HAP-1 (cell line): Measurements from ENCODE around the gene MAK.
A peak's percentile ranks its signal among the peaks of the same experiment; 100 is the strongest.
"Not testable (repeated sequence)": the region's sequence is repeated elsewhere in the genome, so short reads cannot be mapped to it uniquely, and the experiment has no call there.

Experiments
- DNase-seq, 2 experiments: peaks; one replicate each; pipeline ENCODE4 v3.0.0-alpha.2; 2016 to 2020; ENCODE audit warnings: low spot score in 2 of 2
- H3K27me3 ChIP-seq: fragments of 250-450 bp; sonication (Bioruptor Pico); 2 replicates; pipeline ENCODE4 v1.5.1; 2020; ENCODE audit warnings: low read depth, mild to moderate bottlenecking, moderate library complexity
- H3K36me3 ChIP-seq: fragments of 250-450 bp; sonication (Bioruptor Pico); replicated peaks from 2 replicates; pipeline ENCODE4 v1.5.1; 2020; ENCODE audit warnings: mild to moderate bottlenecking
- H3K4me1 ChIP-seq: fragments of 250-450 bp; sonication (Bioruptor Pico); 2 replicates; pipeline ENCODE4 v1.5.1; 2020; ENCODE audit warnings: mild to moderate bottlenecking
- H3K4me3 ChIP-seq: fragments of 250-450 bp; sonication (Bioruptor Pico); 2 replicates; pipeline ENCODE4 v1.5.1; 2020; ENCODE audit warnings: mild to moderate bottlenecking, moderate library complexity
- H3K9me3 ChIP-seq: fragments of 250-450 bp; sonication (Bioruptor Pico); 2 replicates; pipeline ENCODE4 v1.5.1; 2020; ENCODE audit warnings: mild to moderate bottlenecking, moderate library complexity
- in situ Hi-C: fragments of 300-500 bp; cut with MboI; formaldehyde crosslinking; loops from 3 replicates; pipeline ENCODE4 v1.14.3; 2020; ENCODE audit warnings: low sequenced_read_pairs, inconsistent platforms, mixed read lengths

Gene MAK

GRCh38 chr6:10722820-10723566, 115.3 kb downstream of the MAK start, which contains the start of gene TMEM14C:
TSS of gene TMEM14C (plus strand) at chr6:10723070. CDS start at chr6:10724614, 1,544 bp downstream.
- Histone ChIP-seq H3K9me3 (peaks cover 14% of the 10 kb centered on the region), H3K4me3 (peak within 1 kb of the TSS; percentile 48), H3K27me3 (no peaks in the 10 kb centered on the region), H3K36me3 (peaks cover 10% of the 10 kb centered on the region), H3K4me1 (peaks cover 21% of the 10 kb centered on the region)
- DNase-seq = peak; percentile 97 to 99
- in situ Hi-C loops = no loop called here

GRCh38 chr6:10722570-10722819, 115.8 kb downstream of the MAK start:
- Histone ChIP-seq H3K36me3 (peaks cover 8% of the 10 kb centered on the region), H3K9me3 (peaks cover 14% of the 10 kb centered on the region), H3K27me3 (no peaks in the 10 kb centered on the region), H3K4me1 (peaks cover 21% of the 10 kb centered on the region), H3K4me3 (peak overlapping the region; percentile 48)
- no peak for DNase-seq
- in situ Hi-C loops = no loop called here

GRCh38 chr6:10721850-10722569, 116.3 kb downstream of the MAK start:
- peaks cover 21% of the 10 kb centered on the region for H3K4me1 ChIP-seq
- DNase-seq = no peak
- peak overlapping the region; percentile 48 for H3K4me3 ChIP-seq
- H3K36me3 ChIP-seq = peaks cover 8% of the 10 kb centered on the region
- in situ Hi-C loops = no loop called here
- peaks cover 14% of the 10 kb centered on the region for H3K9me3 ChIP-seq
- H3K27me3 ChIP-seq = no peaks in the 10 kb centered on the region

- peak overlapping the region; percentile 36 for H3K4me3 ChIP-seq
- in situ Hi-C loops, H3K27me3 ChIP-seq, H3K36me3 ChIP-seq: not testable (repeated sequence)
- peaks cover 21% of the 10 kb centered on the region for H3K4me1 ChIP-seq
- H3K9me3 ChIP-seq = peaks cover 14% of the 10 kb centered on the region
- peak in 1 of 2 experiments; percentile 45 for DNase-seq
Observed at GRCh38 chr6:10720960-10721849, 117.1 kb downstream of the MAK start.

DNA sequence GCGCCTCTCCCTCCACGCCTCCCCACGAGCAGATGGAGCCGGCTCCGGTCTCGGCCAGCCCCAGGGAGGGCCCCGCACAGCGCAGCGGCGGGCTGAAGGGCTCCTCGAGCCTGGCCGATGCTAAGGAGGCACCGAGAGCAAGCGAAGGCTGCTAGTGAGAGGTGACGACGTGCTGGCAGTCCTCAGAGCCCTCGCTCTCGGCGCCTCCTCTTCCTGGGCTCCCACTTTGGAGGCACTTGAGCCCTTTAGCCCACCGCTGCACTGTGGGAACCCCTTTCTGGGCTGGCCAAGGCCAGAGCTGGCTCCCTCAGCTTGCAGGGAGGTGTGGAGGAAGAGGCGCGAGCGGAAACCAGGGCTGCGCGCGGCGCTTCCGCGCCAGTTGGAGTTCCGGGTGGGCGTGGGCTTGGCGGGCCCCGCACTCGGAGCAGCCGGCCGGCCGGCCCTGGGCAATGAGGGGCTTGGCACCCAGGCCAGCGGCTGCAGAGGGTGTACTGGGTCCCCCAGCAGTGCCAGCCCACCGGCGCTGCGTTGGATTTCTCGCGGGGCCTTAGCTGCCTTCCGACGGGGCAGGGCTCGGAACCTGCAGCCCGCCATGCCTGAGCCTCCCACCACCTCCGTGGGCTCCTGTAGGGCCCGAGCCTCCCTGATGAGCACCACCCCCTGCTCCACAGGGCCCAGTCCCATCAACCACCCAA, 117.9 kb downstream of the MAK start:
- Histone ChIP-seq H3K9me3 (peaks cover 14% of the 10 kb centered on the region), H3K4me1 (peaks cover 21% of the 10 kb centered on the region), H3K4me3 (peak overlapping the region; percentile 36), H3K36me3 (peaks cover 2% of the 10 kb centered on the region), H3K27me3 (no peaks in the 10 kb centered on the region)
- DNase-seq = peak; percentile 11 to 60
- in situ Hi-C loops = no loop called here

DNA sequence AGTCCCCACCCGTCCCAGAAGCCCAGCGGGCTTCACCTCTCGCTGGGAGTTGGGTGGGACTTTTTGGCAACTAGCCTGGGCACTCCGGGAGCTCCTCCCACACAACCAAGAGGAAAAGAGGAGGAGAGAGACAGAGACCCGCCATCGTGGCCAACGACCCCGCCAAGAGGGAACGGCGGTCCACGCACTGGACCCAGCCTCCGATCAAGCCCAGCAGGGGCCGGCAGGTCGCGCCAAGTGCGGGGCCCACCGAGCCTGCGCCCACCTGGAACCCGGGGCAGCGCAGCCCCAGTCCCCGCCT, 118.4 kb downstream of the MAK start:
- no peaks in the 10 kb centered on the region; the same call in 1 of the 2 replicates for H3K36me3 ChIP-seq
- in situ Hi-C loops = no loop called here
- peaks cover 14% of the 10 kb centered on the region for H3K9me3 ChIP-seq
- peak overlapping the region; percentile 36 for H3K4me3 ChIP-seq
- peaks cover 21% of the 10 kb centered on the region for H3K4me1 ChIP-seq
- no peaks in the 10 kb centered on the region for H3K27me3 ChIP-seq
- DNase-seq = peak in 1 of 2 experiments; percentile 73

GRCh38 chr6:10719296-10719963, 118.9 kb downstream of the MAK start:
- Histone ChIP-seq H3K36me3 (no peaks in the 10 kb centered on the region; the same call in 1 of the 2 replicates), H3K9me3 (peaks cover 14% of the 10 kb centered on the region), H3K4me1 (peaks cover 21% of the 10 kb centered on the region), H3K4me3 (peak overlapping the region; percentile 36), H3K27me3 (no peaks in the 10 kb centered on the region)
- DNase-seq = peak in 1 of 2 experiments; percentile 22
- in situ Hi-C loops = no loop called here

GRCh38 chr6:10713962-10714361, 124.4 kb downstream of the MAK start:
- H3K4me3 ChIP-seq = no peak overlapping the region
- H3K36me3 ChIP-seq = peaks cover 14% of the 10 kb centered on the region
- in situ Hi-C loops = no loop called here
- no peak for DNase-seq
- H3K9me3 ChIP-seq = peaks cover 8% of the 10 kb centered on the region
- no peaks in the 10 kb centered on the region for H3K27me3 ChIP-seq
- no peaks in the 10 kb centered on the region for H3K4me1 ChIP-seq
